GM12878 (cell line): ENCODE measurements around the gene MCOLN1. TPM values are rescaled to one million over a fixed set of nuclear protein-coding genes. Genes with fewer than 3 reads are reported as not detected.

ENCODE experiments used
- E2F8 ChIP-seq: fragments of 450-650 bp; IDR thresholded peaks from 2 replicates; pipeline ENCODE4 v1.6.1; 2018; ENCODE audit warnings: mild to moderate bottlenecking, low read depth, moderate library complexity; ENCODE audit not compliant: partially characterized antibody
- EP300 ChIP-seq, 2 experiments: fragments of 150-350 bp in 1 of 2; IDR thresholded peaks; 2 replicates each; pipeline ENCODE4 v1.6.1; 2011 to 2012; ENCODE audit warnings: low read depth in 2 of 2, low read length in 2 of 2, borderline replicate concordance in 1 of 2, improper control_type of control experiment in 1 of 2, inconsistent platforms in 1 of 2; ENCODE audit not compliant: control insufficient read depth in 1 of 2
- NKRF ChIP-seq: fragments of 450-650 bp; conservative IDR thresholded peaks from 2 replicates; pipeline ENCODE4 v1.6.1; 2017; ENCODE audit warnings: mild to moderate bottlenecking, moderate library complexity
- SREBF2 ChIP-seq: IDR thresholded peaks from 2 replicates; pipeline ENCODE4 v1.6.1; 2012; ENCODE audit warnings: mild to moderate bottlenecking, low read length
- ZBTB11 ChIP-seq: fragments of 450-650 bp; formaldehyde crosslinking; IDR thresholded peaks from 2 replicates; pipeline ENCODE4 v1.5.0; 2022; ENCODE audit warnings: mild to moderate bottlenecking, missing genetic modification characterization
- polyA plus RNA-seq, 11 experiments: library from polyadenylated mRNA; depleted of rRNA in 4 of 11; unstranded in 6 of 11; stranded (reverse) in 5 of 11; fragments of >200 nt; fragmentation: Nextera tagmentation in 4 of 11; fragmentation: Illumina TruSeq in 1 of 11; extraction: Ambion mirVana in 4 of 11; extraction: Trizol in 1 of 11; gene quantifications; 1 replicate in 1 of 11; 2 replicates in 10 of 11; pipeline versions ENCODE4 v1.2.1 to v1.2.3, GENCODE V29; 2011 to 2016; ENCODE audit warnings: inconsistent platforms in 2 of 11, missing spikeins in 2 of 11, low read depth in 1 of 11
- total RNA-seq, 4 experiments: library from RNA; depleted of rRNA in 3 of 4; stranded (reverse); fragments of >200 nt in 3 of 4; fragmentation: Illumina TruSeq in 1 of 4; extraction: Trizol in 1 of 4; gene quantifications; 2 replicates each; pipeline versions ENCODE4 v1.2.1 to v1.2.3, GENCODE V29; 2013 to 2021

The MCOLN1 gene
- total and polyA plus RNA-seq, 10 of the 15 experiments (the other 5 are each of a cell fraction or from before 2014, with no cell fraction given) = 0.42 to 15.6 (median 4.9) TPM

- no peak for TF ChIP-seq NKRF
- TF ChIP-seq EP300 (IDR thresholded peaks at IDR 0.05; ENCODE audit: borderline replicate concordance in 1 of 2, control insufficient read depth in 1 of 2, low read depth in 2 of 2, low read length in 2 of 2) = no peak
- no peak for TF ChIP-seq E2F8
- no peak for TF ChIP-seq SREBF2
- TF ChIP-seq ZBTB11 (CRISPR knock-in tag) = no peak
Measured at GRCh38 chr19:7489609-7490044, 32.8 kb upstream of the MCOLN1 start (continued).
